HG03097 (cell line): ENCODE results near the gene BRD9.
A peak's percentile ranks its signal among the peaks of the same experiment; 100 is the strongest.
"Not testable (repeated sequence)": the region's sequence is repeated elsewhere in the genome, so short reads cannot be mapped to it uniquely, and the experiment has no call there.

Source experiments
- ATAC-seq: cut with Tn5 transposase; IDR thresholded peaks from one replicate; pipeline ENCODE4 v1.9.1; 2021; ENCODE audit not compliant: unreplicated experiment, low FRiP score

The BRD9 gene

GRCh38 chr5:923281-923873 is 30.8 kb upstream of the BRD9 start:
- ATAC-seq: peak; percentile 67

- ATAC-seq: no peak
Measured at GRCh38 chr5:922436-923280, 30.1 kb upstream of the BRD9 start.

- no peak for ATAC-seq
Measured at GRCh38 chr5:921456-922435, 29.1 kb upstream of the BRD9 start.

- no peak for ATAC-seq
Measured at GRCh38 chr5:920321-920720, 27.7 kb upstream of the BRD9 start.

GRCh38 chr5:919356-920000 is 26.9 kb upstream of the BRD9 start:
- no peak for ATAC-seq

- ATAC-seq: not testable (repeated sequence)
Measured at GRCh38 chr5:918717-919116, 26.1 kb upstream of the BRD9 start.

- ATAC-seq: no peak
Measured at GRCh38 chr5:916441-917293, 24.1 kb upstream of the BRD9 start.

GRCh38 chr5:915946-916345 is 23.3 kb upstream of the BRD9 start:
- ATAC-seq: no peak

- ATAC-seq: not testable (repeated sequence)
Measured at GRCh38 chr5:915346-915745, 22.7 kb upstream of the BRD9 start.

GRCh38 chr5:914612-915011 is 22.0 kb upstream of the BRD9 start:
- ATAC-seq: no peak

GRCh38 chr5:914174-914573 is 21.6 kb upstream of the BRD9 start:
- ATAC-seq: no peak

GRCh38 chr5:912280-913091 is 19.9 kb upstream of the BRD9 start:
- no peak for ATAC-seq

GRCh38 chr5:911601-912000 is 19.0 kb upstream of the BRD9 start:
- ATAC-seq: no peak

- no peak for ATAC-seq
Measured at GRCh38 chr5:910769-911160, 18.2 kb upstream of the BRD9 start.

- no peak for ATAC-seq
Measured at GRCh38 chr5:909994-910768, 17.6 kb upstream of the BRD9 start.

- ATAC-seq: no peak
Measured at GRCh38 chr5:909086-909485, 16.5 kb upstream of the BRD9 start.

- no peak for ATAC-seq
Measured at GRCh38 chr5:908172-908571, 15.6 kb upstream of the BRD9 start.

GRCh38 chr5:907366-907910 is 14.8 kb upstream of the BRD9 start:
- no peak for ATAC-seq
